Effector memory CD4-positive, alpha-beta T cell (primary cell): Measurements from ENCODE around the gene SDK2.

Experiments used
- DNase-seq, 3 donors: peaks; one replicate each; pipeline ENCODE4 v3.0.0-alpha.2; 2020
- H3K27ac ChIP-seq: 2 replicates; pipeline ENCODE4 v1.7.0; 2013; ENCODE audit warnings: mild to moderate bottlenecking, low read length, moderate library complexity; ENCODE audit not compliant: insufficient read depth, poor library complexity, severe bottlenecking
- H3K27me3 ChIP-seq: replicated peaks from 2 replicates; pipeline ENCODE4 v1.7.0; 2013; ENCODE audit warnings: mild to moderate bottlenecking, low read length; ENCODE audit not compliant: insufficient read depth, control insufficient read depth, poor library complexity, severe bottlenecking
- H3K36me3 ChIP-seq: 2 replicates; pipeline ENCODE4 v1.7.0; 2013; ENCODE audit warnings: mild to moderate bottlenecking, low read length, moderate library complexity; ENCODE audit not compliant: control insufficient read depth, insufficient read depth
- H3K4me1 ChIP-seq: 2 replicates; pipeline ENCODE4 v1.7.0; 2013; ENCODE audit warnings: low read length, mild to moderate bottlenecking; ENCODE audit not compliant: control insufficient read depth, insufficient read depth, poor library complexity, severe bottlenecking
- H3K4me3 ChIP-seq: 2 replicates; pipeline ENCODE4 v1.7.0; 2013; ENCODE audit warnings: low read length, low read depth, mild to moderate bottlenecking; ENCODE audit not compliant: insufficient read depth, poor library complexity, severe bottlenecking
- H3K9me3 ChIP-seq: 2 replicates; pipeline ENCODE4 v1.7.0; 2013; ENCODE audit warnings: mild to moderate bottlenecking, low read length, moderate library complexity; ENCODE audit not compliant: control insufficient read depth

The SDK2 gene

DNA sequence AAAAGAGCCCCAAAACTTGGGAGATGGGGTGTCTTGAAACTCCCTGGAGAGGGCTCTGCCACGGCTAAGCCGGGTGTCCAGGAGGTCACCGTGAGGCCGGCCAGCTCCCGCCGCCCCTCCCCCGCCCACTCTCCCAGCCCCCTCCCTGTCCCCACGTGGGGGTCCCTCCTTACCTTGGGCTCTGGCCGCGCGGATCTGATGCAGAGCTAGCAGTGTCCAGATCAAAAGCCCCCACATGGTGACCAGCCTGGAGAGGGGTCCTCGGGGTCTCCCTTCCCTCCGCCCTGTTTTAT lies 447 bp downstream of the SDK2 start:
- no peak for DNase-seq
- no peak overlapping the region for H3K27ac ChIP-seq
- peaks cover 4% of the 10 kb centered on the region for H3K27me3 ChIP-seq
- H3K9me3 ChIP-seq = no peaks in the 10 kb centered on the region
- no peaks in the 10 kb centered on the region for H3K36me3 ChIP-seq
- peaks cover 13% of the 10 kb centered on the region for H3K4me1 ChIP-seq
- peak overlapping the region; percentile 64 for H3K4me3 ChIP-seq

DNA sequence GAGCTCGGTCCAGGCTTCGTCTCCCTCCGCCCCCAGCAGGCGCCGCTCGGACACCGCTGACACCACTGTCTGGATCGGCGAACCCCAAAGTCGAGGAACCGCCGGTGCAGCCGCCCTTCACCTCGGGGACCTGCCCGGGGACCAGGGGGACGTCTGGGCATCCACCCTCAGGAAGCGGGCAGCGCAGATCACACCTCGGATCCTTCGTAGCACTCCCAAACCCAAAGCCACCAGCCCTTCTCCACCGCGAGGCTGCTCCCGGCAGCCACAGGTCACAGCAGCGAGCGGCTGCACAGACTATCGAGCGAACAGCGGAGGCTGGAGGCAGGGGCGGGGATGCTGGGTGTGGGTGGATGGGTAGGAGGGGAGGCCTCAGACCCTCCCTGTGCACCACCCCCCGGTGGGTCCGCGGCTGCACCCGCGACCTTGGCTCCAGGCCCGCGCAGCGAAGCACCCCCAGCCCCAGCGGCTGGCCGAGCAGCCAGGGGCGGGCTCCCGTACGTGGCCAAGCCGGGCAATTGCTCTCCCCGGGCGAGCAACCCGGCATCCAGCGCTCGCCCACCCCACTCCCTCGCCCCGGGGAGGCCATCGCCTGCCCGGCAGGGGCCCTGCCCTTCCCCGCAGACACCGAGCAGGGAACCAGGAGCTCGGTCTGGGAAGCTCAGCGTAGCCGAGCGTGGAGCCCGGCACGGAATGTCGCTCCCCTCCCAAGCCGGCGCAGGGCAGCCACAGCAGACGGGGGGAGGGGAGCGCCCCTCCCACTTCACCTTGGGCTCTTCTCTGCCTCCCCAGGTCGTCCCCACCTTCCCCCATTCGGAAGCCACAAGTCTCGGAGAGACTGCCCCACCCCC lies 1.0 kb downstream of the SDK2 start:
- H3K27ac ChIP-seq = no peak overlapping the region
- peaks cover 13% of the 10 kb centered on the region for H3K4me1 ChIP-seq
- no peaks in the 10 kb centered on the region for H3K36me3 ChIP-seq
- H3K4me3 ChIP-seq = peak overlapping the region; percentile 64
- H3K27me3 ChIP-seq = peaks cover 4% of the 10 kb centered on the region
- DNase-seq = no peak
- no peaks in the 10 kb centered on the region for H3K9me3 ChIP-seq

DNA sequence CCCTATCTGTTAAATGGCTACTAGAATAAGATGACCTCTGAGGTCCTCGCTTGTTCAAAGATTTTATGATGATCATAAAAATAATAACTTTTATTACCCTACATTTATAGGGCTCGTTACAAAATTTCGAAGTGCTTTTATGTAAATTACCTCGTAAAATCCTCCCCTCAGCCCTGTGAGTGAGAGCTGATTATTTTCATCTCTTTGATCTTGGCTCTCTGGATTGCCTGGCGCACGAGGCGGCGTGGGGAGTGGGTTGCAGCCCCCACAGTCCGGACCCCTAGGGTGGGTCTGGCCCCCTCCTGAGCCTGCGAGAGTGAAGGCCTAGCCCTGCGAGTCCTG lies 1.6 kb downstream of the SDK2 start:
- Histone ChIP-seq H3K27ac (no peak overlapping the region), H3K9me3 (no peaks in the 10 kb centered on the region), H3K27me3 (peaks cover 4% of the 10 kb centered on the region), H3K4me1 (peaks cover 13% of the 10 kb centered on the region), H3K36me3 (no peaks in the 10 kb centered on the region), H3K4me3 (peak overlapping the region; percentile 64)
- DNase-seq = no peak

DNA sequence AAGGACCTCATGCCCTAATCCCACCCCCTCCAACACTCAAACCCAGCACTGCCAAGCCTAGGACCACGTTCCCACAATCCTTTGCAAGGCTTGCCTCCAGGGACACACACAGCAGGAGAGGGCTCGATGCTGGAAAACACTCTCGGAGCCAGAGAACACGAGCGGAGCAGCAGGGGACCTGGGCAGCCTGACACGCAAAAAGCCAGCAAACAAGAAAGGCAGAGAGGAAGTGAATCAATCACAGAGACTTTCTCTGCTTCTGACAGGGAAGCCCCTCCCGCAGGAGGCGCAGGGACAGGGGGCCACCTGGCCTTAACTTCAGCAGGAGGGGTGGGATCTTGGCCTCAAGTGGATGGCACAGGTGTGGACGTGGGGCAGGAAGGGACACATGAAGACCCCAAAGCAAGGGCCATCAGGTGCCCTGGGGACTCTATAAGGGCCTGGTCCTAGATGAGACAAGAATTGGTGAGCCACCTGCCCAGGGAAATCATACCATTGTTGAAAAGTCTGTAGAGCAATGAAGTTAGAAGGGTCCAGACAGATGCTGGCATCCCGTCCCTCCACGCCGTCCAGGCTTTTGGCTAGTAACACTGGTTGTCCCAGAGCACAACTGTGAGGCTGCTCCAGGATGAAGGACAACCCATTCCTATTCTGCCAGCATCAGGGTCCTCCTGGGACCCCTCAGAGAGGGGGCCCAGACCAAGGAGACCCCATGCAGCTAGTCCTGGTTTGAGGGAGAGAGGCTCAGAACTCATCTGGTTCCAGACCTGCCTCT lies 2.2 kb downstream of the SDK2 start:
- no peak for DNase-seq
- Histone ChIP-seq H3K36me3 (no peaks in the 10 kb centered on the region), H3K4me1 (peaks cover 13% of the 10 kb centered on the region), H3K4me3 (no peak overlapping the region), H3K9me3 (no peaks in the 10 kb centered on the region), H3K27ac (no peak overlapping the region), H3K27me3 (peaks cover 4% of the 10 kb centered on the region)

DNA sequence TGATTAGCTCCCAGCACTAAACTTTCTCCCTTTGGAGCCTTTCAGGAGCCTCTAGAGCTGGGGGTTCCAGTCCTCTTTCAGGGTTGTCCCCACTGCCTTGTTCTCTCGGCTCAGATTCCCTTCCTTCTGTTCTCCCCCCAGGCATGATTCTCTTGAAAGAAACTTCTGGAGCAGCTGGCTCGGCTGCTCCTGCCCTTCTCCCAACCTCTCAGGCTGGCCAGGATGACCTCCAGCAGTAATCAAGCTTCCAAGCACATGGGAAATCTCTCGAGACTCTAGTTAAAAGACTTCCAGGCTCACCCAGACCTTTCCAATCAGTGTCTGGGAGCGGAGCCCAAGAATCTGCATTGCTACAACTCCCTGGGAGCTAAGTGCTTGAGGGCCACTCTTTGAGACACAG lies 3.6 kb downstream of the SDK2 start:
- peaks cover 4% of the 10 kb centered on the region for H3K27me3 ChIP-seq
- H3K36me3 ChIP-seq = no peaks in the 10 kb centered on the region
- no peaks in the 10 kb centered on the region for H3K9me3 ChIP-seq
- peaks cover 13% of the 10 kb centered on the region for H3K4me1 ChIP-seq
- H3K4me3 ChIP-seq = no peak overlapping the region
- DNase-seq = no peak
- no peak overlapping the region for H3K27ac ChIP-seq

DNA sequence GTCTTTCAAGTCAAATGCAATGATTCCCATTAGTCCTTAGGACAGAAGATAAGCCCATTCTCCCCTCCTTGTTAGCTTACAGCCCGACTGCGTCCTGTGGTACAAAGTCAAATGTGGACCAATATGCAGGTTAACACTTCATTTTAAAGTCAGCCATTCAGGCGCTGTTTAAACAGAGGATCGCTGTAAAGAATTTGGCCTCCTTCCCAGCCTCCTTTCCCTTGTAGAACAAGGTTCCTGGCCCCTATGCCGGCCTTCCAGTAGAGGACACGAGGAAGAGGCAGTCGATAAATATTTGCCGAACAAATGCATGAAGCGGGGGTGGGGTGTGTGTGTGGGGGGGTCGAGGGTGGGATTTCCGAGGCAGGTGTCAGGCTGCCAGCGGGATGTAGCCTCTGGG lies 4.3 kb downstream of the SDK2 start:
- Histone ChIP-seq H3K4me3 (no peak overlapping the region), H3K4me1 (peaks cover 13% of the 10 kb centered on the region), H3K27ac (no peak overlapping the region), H3K9me3 (no peaks in the 10 kb centered on the region), H3K36me3 (no peaks in the 10 kb centered on the region), H3K27me3 (peaks cover 4% of the 10 kb centered on the region)
- DNase-seq = no peak

DNA sequence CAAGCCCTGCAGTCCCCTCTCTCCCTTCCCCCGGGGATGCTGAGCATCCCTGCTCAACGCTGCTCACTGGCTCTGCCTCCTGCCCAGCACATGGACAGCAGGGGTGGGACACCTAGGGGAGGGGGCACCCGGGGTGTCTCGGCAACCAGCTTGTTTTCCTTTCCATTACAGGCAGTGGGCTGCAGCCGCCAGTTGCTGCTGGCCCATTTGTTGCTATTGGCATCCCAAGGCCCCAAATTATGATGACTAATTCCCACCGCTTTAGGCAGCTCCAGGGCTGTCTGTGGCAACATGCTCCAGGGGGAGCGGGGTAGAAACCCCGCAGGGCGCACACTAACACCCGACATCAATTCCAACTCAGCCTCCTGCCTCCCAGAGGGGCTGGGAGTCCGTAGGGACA lies 4.9 kb downstream of the SDK2 start:
- H3K4me3 ChIP-seq = no peak overlapping the region
- no peak for DNase-seq
- no peaks in the 10 kb centered on the region for H3K36me3 ChIP-seq
- H3K27me3 ChIP-seq = peaks cover 4% of the 10 kb centered on the region
- H3K4me1 ChIP-seq = peaks cover 13% of the 10 kb centered on the region
- H3K9me3 ChIP-seq = no peaks in the 10 kb centered on the region
- H3K27ac ChIP-seq = no peak overlapping the region

DNA sequence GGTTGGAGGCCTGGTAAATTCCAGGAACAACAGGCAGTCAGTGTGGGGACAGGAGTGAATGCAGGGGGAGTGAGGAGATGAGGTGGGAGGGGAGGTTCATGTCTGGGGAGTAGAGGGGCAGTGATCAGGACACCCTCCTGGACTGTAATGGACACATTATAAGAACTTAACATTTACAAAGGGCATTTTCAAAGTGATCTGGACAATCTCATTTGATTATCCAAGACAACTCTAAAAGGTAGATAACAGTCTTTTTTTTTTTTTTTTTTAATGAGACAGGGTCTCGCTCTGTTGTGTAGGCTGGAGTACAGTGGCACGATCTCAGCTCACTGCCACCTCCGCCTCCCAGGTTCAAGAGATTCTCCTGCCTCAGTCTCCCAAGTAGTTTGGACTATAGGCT lies 5.7 kb downstream of the SDK2 start:
- no peak for DNase-seq
- no peaks in the 10 kb centered on the region for H3K27me3 ChIP-seq
- peaks cover 6% of the 10 kb centered on the region for H3K4me1 ChIP-seq
- H3K4me3 ChIP-seq = no peak overlapping the region
- no peaks in the 10 kb centered on the region for H3K36me3 ChIP-seq
- no peaks in the 10 kb centered on the region for H3K9me3 ChIP-seq
- no peak overlapping the region for H3K27ac ChIP-seq

DNA sequence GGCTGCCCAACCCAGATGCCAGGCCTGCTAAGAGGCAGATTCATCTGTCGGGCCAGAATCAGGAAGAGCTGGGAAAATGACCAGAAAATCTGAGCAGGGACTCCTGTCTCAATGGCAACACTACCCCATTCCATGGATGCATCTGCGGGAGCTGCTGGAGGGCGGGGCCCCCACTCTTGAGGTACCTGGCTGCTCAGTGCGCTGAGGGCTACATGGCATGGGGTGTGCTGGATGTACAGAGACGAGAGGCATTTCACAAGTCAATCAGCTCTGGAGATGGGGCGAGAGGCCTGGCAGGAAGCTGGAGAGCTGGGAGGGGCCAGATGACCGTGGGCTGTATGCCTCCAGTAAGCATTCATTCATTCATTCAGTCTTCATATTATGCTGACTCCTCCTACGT lies 6.4 kb downstream of the SDK2 start:
- Histone ChIP-seq H3K4me3 (no peak overlapping the region), H3K27me3 (no peaks in the 10 kb centered on the region), H3K9me3 (no peaks in the 10 kb centered on the region), H3K27ac (no peak overlapping the region), H3K4me1 (peaks cover 2% of the 10 kb centered on the region), H3K36me3 (no peaks in the 10 kb centered on the region)
- DNase-seq = no peak

DNA sequence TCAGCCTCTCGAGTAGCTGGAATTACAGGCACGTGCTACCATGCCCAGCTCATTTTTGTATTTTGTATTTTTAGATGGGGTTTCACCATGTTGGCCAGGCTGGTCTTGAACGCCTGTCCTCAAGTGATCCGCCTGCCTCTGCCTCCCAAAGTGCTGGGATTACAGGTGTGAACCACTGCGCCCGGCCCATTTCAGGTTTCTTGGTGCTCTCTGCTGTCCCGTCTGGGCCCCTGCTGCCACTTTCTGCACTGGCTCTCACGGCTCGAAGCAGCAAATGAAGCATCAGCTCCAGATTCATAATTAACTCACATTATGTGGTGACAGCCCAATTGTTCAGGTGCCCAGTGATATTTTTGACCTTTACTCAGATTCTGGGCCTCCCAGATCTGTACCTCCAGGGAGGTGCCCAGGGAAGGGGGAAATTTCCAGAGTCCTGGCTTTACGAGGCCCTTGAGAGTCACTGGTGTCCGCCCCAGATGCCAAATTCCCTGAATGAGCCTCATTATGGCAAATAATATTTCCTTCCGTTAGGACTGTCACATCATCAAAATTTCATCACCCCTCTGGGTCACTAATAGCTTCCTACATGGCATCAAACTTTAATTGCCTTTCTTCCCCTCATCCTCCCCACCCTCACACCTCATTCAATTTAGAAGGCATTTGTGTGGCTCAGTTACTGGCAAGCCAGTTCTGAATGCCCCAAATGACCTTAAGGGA lies 9.0 kb downstream of the SDK2 start:
- no peak for DNase-seq
- Histone ChIP-seq H3K4me1 (no peaks in the 10 kb centered on the region), H3K36me3 (no peaks in the 10 kb centered on the region), H3K27me3 (no peaks in the 10 kb centered on the region), H3K9me3 (no peaks in the 10 kb centered on the region), H3K27ac (no peak overlapping the region), H3K4me3 (no peak overlapping the region)
